ENCODE results near the gene PLEKHH1.

DNA sequence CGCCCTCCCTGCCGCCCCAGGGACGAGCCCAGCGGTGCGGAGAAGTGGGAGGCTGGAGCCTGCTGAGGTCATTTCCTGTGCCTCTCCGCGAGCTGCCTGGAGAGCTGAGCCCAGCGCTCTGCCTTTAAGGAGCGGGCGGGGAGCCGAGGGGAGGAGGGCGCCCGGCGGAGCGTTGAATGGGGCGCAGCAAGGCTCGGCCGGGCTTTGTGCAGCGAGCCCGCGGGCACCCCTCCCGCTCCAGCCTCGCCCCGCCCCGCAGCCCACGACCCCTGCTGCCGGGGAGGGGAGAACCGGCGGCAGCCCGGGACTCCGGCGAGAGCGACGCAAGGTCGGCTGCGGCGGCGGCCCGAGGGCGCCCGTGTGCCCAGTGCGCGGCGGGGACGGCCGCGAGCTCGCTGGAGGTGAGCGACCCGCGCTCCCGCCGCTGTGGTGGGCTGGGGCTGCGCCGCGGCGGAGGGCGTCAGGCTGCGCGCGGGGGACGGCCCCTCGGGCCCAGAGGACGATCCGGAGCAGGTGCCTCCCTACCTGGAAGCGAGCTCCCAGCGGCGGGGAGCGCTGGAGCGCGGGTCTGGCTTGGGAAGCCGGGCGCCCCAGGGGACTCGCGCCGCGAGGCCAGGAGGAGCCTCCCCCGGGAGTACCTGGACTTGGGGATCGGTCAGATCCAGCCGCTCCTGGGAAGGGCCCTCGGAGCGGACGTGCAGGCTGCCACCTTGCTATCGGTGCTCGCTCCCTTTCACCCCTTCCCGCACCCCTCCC is at the start of gene PLEKHH1:
- TF ChIP-seq, protein P1, sequence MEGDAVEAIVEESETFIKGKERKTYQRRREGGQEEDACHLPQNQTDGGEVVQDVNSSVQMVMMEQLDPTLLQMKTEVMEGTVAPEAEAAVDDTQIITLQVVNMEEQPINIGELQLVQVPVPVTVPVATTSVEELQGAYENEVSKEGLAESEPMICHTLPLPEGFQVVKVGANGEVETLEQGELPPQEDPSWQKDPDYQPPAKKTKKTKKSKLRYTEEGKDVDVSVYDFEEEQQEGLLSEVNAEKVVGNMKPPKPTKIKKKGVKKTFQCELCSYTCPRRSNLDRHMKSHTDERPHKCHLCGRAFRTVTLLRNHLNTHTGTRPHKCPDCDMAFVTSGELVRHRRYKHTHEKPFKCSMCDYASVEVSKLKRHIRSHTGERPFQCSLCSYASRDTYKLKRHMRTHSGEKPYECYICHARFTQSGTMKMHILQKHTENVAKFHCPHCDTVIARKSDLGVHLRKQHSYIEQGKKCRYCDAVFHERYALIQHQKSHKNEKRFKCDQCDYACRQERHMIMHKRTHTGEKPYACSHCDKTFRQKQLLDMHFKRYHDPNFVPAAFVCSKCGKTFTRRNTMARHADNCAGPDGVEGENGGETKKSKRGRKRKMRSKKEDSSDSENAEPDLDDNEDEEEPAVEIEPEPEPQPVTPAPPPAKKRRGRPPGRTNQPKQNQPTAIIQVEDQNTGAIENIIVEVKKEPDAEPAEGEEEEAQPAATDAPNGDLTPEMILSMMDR (IDR thresholded peaks at IDR 0.05; ENCODE audit: low read depth, low read length, poor library complexity, severe bottlenecking), result no peak
- TF ChIP-seq EZH2phosphoT487 (IDR thresholded peaks at IDR 0.05; ENCODE audit: borderline replicate concordance, low read length), result no peak

All from DOHH2 (cell line).